HepG2 (cell line): ENCODE measurements around the gene P3H3. TPM values are rescaled to one million over a fixed set of nuclear protein-coding genes. Genes with fewer than 3 reads are reported as not detected.

Experiments
- CREM ChIP-seq, 2 experiments: sonication (generic) in 1 of 2; formaldehyde crosslinking in 1 of 2; IDR thresholded peaks; 2 replicates each; pipeline versions ENCODE4 v1.4.0 to v1.6.1; 2016 to 2020; ENCODE audit warnings: antibody characterized with exemption in 1 of 2, mild to moderate bottlenecking in 1 of 2, missing genetic modification reagents in 1 of 2
- FOXP4 ChIP-seq: sonication (generic); formaldehyde crosslinking; IDR thresholded peaks from 2 replicates; pipeline ENCODE4 v1.4.0; 2020; ENCODE audit warnings: missing genetic modification reagents
- KAT7 ChIP-seq: IDR thresholded peaks from 2 replicates; pipeline ENCODE4 v1.6.1; 2018; ENCODE audit warnings: borderline replicate concordance, missing compliant biosample characterization
- MAFG ChIP-seq: sonication (generic); formaldehyde crosslinking; IDR thresholded peaks from 2 replicates; pipeline ENCODE4 v1.5.1; 2020; ENCODE audit warnings: mild to moderate bottlenecking, missing genetic modification reagents
- NRL ChIP-seq: sonication (generic); formaldehyde crosslinking; IDR thresholded peaks from 2 replicates; pipeline ENCODE4 v1.5.0; 2020; ENCODE audit warnings: missing genetic modification reagents, mild to moderate bottlenecking, moderate library complexity, borderline replicate concordance
- PCBP2 ChIP-seq: fragments of 200-400 bp; formaldehyde crosslinking; optimal IDR thresholded peaks from 2 replicates; pipeline ENCODE3; 2018; ENCODE audit warnings: low read length, low read depth; ENCODE audit not compliant: poor library complexity, severe bottlenecking
- PHF8 ChIP-seq: sonication (generic); formaldehyde crosslinking; IDR thresholded peaks from 2 replicates; pipeline ENCODE4 v1.5.0; 2020; ENCODE audit warnings: missing genetic modification reagents
- PRDM4 ChIP-seq: sonication (generic); formaldehyde crosslinking; IDR thresholded peaks from 2 replicates; pipeline ENCODE4 v1.9.0; 2021; ENCODE audit warnings: missing genetic modification reagents, borderline replicate concordance
- SETDB1 ChIP-seq: sonication (generic); formaldehyde crosslinking; IDR thresholded peaks from 2 replicates; pipeline ENCODE4 v1.5.1; 2020; ENCODE audit warnings: missing genetic modification reagents, mild to moderate bottlenecking, borderline replicate concordance
- TIGD3 ChIP-seq: sonication (generic); formaldehyde crosslinking; IDR thresholded peaks from 2 replicates; pipeline ENCODE4 v1.5.1; 2020; ENCODE audit warnings: mild to moderate bottlenecking, missing genetic modification reagents, borderline replicate concordance
- U2AF1 ChIP-seq: fragments of 200-400 bp; formaldehyde crosslinking; optimal IDR thresholded peaks from 2 replicates; pipeline ENCODE3; 2017; ENCODE audit warnings: mild to moderate bottlenecking, low read depth, low read length
- ZNF101 ChIP-seq: sonication (generic); formaldehyde crosslinking; IDR thresholded peaks from 2 replicates; pipeline ENCODE4 v1.4.0; 2020; ENCODE audit warnings: mild to moderate bottlenecking, low read depth, missing genetic modification reagents, borderline replicate concordance
- ZNF251 ChIP-seq: sonication (generic); formaldehyde crosslinking; IDR thresholded peaks from 2 replicates; pipeline ENCODE4 v1.9.0; 2021; ENCODE audit warnings: mild to moderate bottlenecking, missing genetic modification reagents
- ZNF276 ChIP-seq: sonication (generic); formaldehyde crosslinking; IDR thresholded peaks from 2 replicates; pipeline ENCODE4 v1.4.0; 2020; ENCODE audit warnings: mild to moderate bottlenecking, low read depth, missing genetic modification reagents
- ZNF343 ChIP-seq: sonication (generic); formaldehyde crosslinking; IDR thresholded peaks from 2 replicates; pipeline ENCODE4 v1.4.0; 2020; ENCODE audit warnings: mild to moderate bottlenecking, missing genetic modification reagents
- ZNF567 ChIP-seq: sonication (generic); formaldehyde crosslinking; IDR thresholded peaks from 2 replicates; pipeline ENCODE4 v1.8.1; 2023; ENCODE audit warnings: mild to moderate bottlenecking, missing genetic modification reagents, borderline replicate concordance
- ZNF784 ChIP-seq: sonication (generic); formaldehyde crosslinking; IDR thresholded peaks from 2 replicates; pipeline ENCODE4 v1.5.1; 2020; ENCODE audit warnings: missing genetic modification reagents, mild to moderate bottlenecking, borderline replicate concordance
- ZSCAN30 ChIP-seq: sonication (generic); formaldehyde crosslinking; IDR thresholded peaks from 2 replicates; pipeline ENCODE4 v1.5.0; 2020; ENCODE audit warnings: mild to moderate bottlenecking, missing genetic modification reagents
- polyA plus RNA-seq, 8 experiments: library from polyadenylated mRNA; depleted of rRNA in 3 of 8; stranded (reverse) in 7 of 8; unstranded in 1 of 8; fragments of >200 nt; fragmentation: Illumina TruSeq in 4 of 8; extraction: Trizol in 4 of 8; gene quantifications; 2 replicates each; pipeline versions ENCODE4 v1.2.1 to v1.2.3, GENCODE V29; 2011 to 2016; ENCODE audit warnings: low read depth in 4 of 8, missing spikeins in 1 of 8, mixed read lengths in 1 of 8; ENCODE audit not compliant: insufficient read depth in 1 of 8
- total RNA-seq, 5 experiments: library from RNA; depleted of rRNA; stranded (reverse); fragments of >200 nt; fragmentation: Illumina TruSeq; extraction: Trizol; gene quantifications; 2 replicates each; pipeline ENCODE4 v1.2.3, GENCODE V29; 2016; ENCODE audit warnings: low read depth in 1 of 5

Gene P3H3
- total and polyA plus RNA-seq, 2 of the 13 experiments (the other 11 are each of a cell fraction or from before 2014, with no cell fraction given), result 20.1 to 20.5 TPM

GRCh38 chr12:6778574-6779550 lies 49.3 kb upstream of the P3H3 start (continued):
- TF ChIP-seq PCBP2, result no peak
- 0 out of 2 replicates have a peak, but pooled peaks have one; percentile 24 for TF ChIP-seq ZNF567 (CRISPR knock-in tag)
- TF ChIP-seq NRL (CRISPR knock-in tag), result 0 out of 2 replicates have a peak, but pooled peaks have one; percentile 43
- peak; percentile 62; the same call in 1 of the 2 replicates for TF ChIP-seq ZNF784 (CRISPR knock-in tag)
- TF ChIP-seq ZSCAN30 (CRISPR knock-in tag), result no peak
- no peak for TF ChIP-seq ZNF101 (CRISPR knock-in tag)
- no peak for TF ChIP-seq TIGD3 (CRISPR knock-in tag)
- no peak for TF ChIP-seq ZNF343
- TF ChIP-seq SETDB1, result no peak
- peak; percentile 11; the same call in 1 of the 2 replicates for TF ChIP-seq CREM (IDR thresholded peaks at IDR 0.05)
- no peak for TF ChIP-seq CREM (CRISPR knock-in tag; IDR thresholded peaks at IDR 0.05)
- no peak for TF ChIP-seq ZNF276 (CRISPR knock-in tag)
- no peak for TF ChIP-seq KAT7
- TF ChIP-seq U2AF1, result no peak
- no peak for TF ChIP-seq ZNF251 (CRISPR knock-in tag)
- no peak for TF ChIP-seq MAFG (CRISPR knock-in tag)
- peak; percentile 46; the same call in 1 of the 2 replicates for TF ChIP-seq PHF8 (CRISPR knock-in tag)
- no peak for TF ChIP-seq FOXP4 (CRISPR knock-in tag)
- no peak for TF ChIP-seq PRDM4 (CRISPR knock-in tag)
